ENCODE measurements around the gene KIF1B.

The KIF1B gene

GRCh38 chr1:10384219-10384618 lies 173.8 kb downstream of the KIF1B start:
- Histone ChIP-seq H3K27ac (ENCODE audit: low read depth, low read length, poor library complexity, severe bottlenecking) (no peak overlapping the region), H3K9me3 (ENCODE audit: low read length) (no peaks in the 10 kb centered on the region), H3K79me2 (ENCODE audit: insufficient read depth, low read length) (no peaks in the 10 kb centered on the region), H3K9me2 (ENCODE audit: low read depth, low read length) (no peaks in the 10 kb centered on the region), H3F3A (ENCODE audit: insufficient read depth, low read length) (no peaks in the 10 kb centered on the region), H4K20me1 (ENCODE audit: insufficient read depth, low read length) (no peaks in the 10 kb centered on the region), H3K4me2 (ENCODE audit: low read length) (no peak overlapping the region), H3K9ac (ENCODE audit: low read length) (no peak overlapping the region), H3K4me1 (ENCODE audit: insufficient read depth, low read length, severe bottlenecking) (peaks cover 11% of the 10 kb centered on the region), H2AFZ (ENCODE audit: low read length) (no peak overlapping the region), H3K4me3 (ENCODE audit: low read depth, low read length, poor library complexity, severe bottlenecking) (no peak overlapping the region), H3K27me3 (ENCODE audit: insufficient read depth, low read length) (peaks cover 5% of the 10 kb centered on the region; the same call in 1 of the 2 replicates), H3K36me3 (ENCODE audit: insufficient read depth, low read length) (no peaks in the 10 kb centered on the region)
- TF ChIP-seq CTCF (IDR thresholded peaks at IDR 0.05; ENCODE audit: low read length) (no peak), EZH2 (IDR thresholded peaks at IDR 0.05; ENCODE audit: borderline replicate concordance, low read length) (no peak)

GRCh38 chr1:10386761-10387676 lies 176.6 kb downstream of the KIF1B start:
- Histone ChIP-seq H3K36me3 (ENCODE audit: insufficient read depth, low read length) (no peaks in the 10 kb centered on the region), H3K4me2 (ENCODE audit: low read length) (no peak overlapping the region), H3K79me2 (ENCODE audit: insufficient read depth, low read length) (no peaks in the 10 kb centered on the region), H4K20me1 (ENCODE audit: insufficient read depth, low read length) (no peaks in the 10 kb centered on the region), H3F3A (ENCODE audit: insufficient read depth, low read length) (no peaks in the 10 kb centered on the region), H3K27me3 (ENCODE audit: insufficient read depth, low read length) (peaks cover 5% of the 10 kb centered on the region; the same call in 1 of the 2 replicates), H3K4me1 (ENCODE audit: insufficient read depth, low read length, severe bottlenecking) (peaks cover 11% of the 10 kb centered on the region), H3K4me3 (ENCODE audit: low read depth, low read length, poor library complexity, severe bottlenecking) (no peak overlapping the region), H3K9me2 (ENCODE audit: low read depth, low read length) (no peaks in the 10 kb centered on the region), H3K9me3 (ENCODE audit: low read length) (no peaks in the 10 kb centered on the region), H2AFZ (ENCODE audit: low read length) (no peak overlapping the region), H3K9ac (ENCODE audit: low read length) (no peak overlapping the region), H3K27ac (ENCODE audit: low read depth, low read length, poor library complexity, severe bottlenecking) (no peak overlapping the region)
- TF ChIP-seq CTCF (IDR thresholded peaks at IDR 0.05; ENCODE audit: low read length) (no peak), EZH2 (IDR thresholded peaks at IDR 0.05; ENCODE audit: borderline replicate concordance, low read length) (no peak)

GRCh38 chr1:10387677-10388386 lies 177.5 kb downstream of the KIF1B start:
- Histone ChIP-seq H4K20me1 (ENCODE audit: insufficient read depth, low read length) (no peaks in the 10 kb centered on the region), H3K9me3 (ENCODE audit: low read length) (no peaks in the 10 kb centered on the region), H3F3A (ENCODE audit: insufficient read depth, low read length) (no peaks in the 10 kb centered on the region), H3K27me3 (ENCODE audit: insufficient read depth, low read length) (peaks cover 5% of the 10 kb centered on the region; the same call in 1 of the 2 replicates), H3K9me2 (ENCODE audit: low read depth, low read length) (no peaks in the 10 kb centered on the region), H3K4me2 (ENCODE audit: low read length) (peak overlapping the region; percentile 42; the same call in 1 of the 2 replicates), H3K9ac (ENCODE audit: low read length) (no peak overlapping the region), H2AFZ (ENCODE audit: low read length) (no peak overlapping the region), H3K4me3 (ENCODE audit: low read depth, low read length, poor library complexity, severe bottlenecking) (no peak overlapping the region), H3K36me3 (ENCODE audit: insufficient read depth, low read length) (no peaks in the 10 kb centered on the region), H3K79me2 (ENCODE audit: insufficient read depth, low read length) (no peaks in the 10 kb centered on the region), H3K27ac (ENCODE audit: low read depth, low read length, poor library complexity, severe bottlenecking) (peak overlapping the region; percentile 1), H3K4me1 (ENCODE audit: insufficient read depth, low read length, severe bottlenecking) (peaks cover 11% of the 10 kb centered on the region)
- no peak for TF ChIP-seq CTCF (IDR thresholded peaks at IDR 0.05; ENCODE audit: low read length)
- no peak for TF ChIP-seq EZH2 (IDR thresholded peaks at IDR 0.05; ENCODE audit: borderline replicate concordance, low read length)

Data from OCI-LY1 (cell line).